HepG2 (cell line): ENCODE data around the gene METAP1D.

Experiments
- CBFB ChIP-seq: sonication (generic); formaldehyde crosslinking; IDR thresholded peaks from 2 replicates; pipeline ENCODE4 v1.4.0; 2020; ENCODE audit warnings: missing genetic modification reagents
- DPF2 ChIP-seq: sonication (generic); formaldehyde crosslinking; IDR thresholded peaks from 2 replicates; pipeline ENCODE4 v1.4.0; 2020; ENCODE audit warnings: mild to moderate bottlenecking, low read depth, missing genetic modification reagents, borderline replicate concordance
- EZH2 ChIP-seq: conservative IDR thresholded peaks from 2 replicates; pipeline ENCODE4 v1.6.1; 2012; ENCODE audit warnings: mild to moderate bottlenecking, low read depth, low read length, moderate library complexity
- HCFC1 ChIP-seq: fragments of 150-350 bp; IDR thresholded peaks from 2 replicates; pipeline ENCODE4 v1.6.1; 2014; ENCODE audit warnings: low read depth, low read length
- MZF1 ChIP-seq: sonication (generic); formaldehyde crosslinking; IDR thresholded peaks from 2 replicates; pipeline ENCODE4 v1.8.1; 2023; ENCODE audit warnings: mild to moderate bottlenecking, missing genetic modification reagents, borderline replicate concordance
- NPAS2 ChIP-seq: sonication (generic); formaldehyde crosslinking; IDR thresholded peaks from 2 replicates; pipeline ENCODE4 v1.8.0; 2022; ENCODE audit warnings: mild to moderate bottlenecking, missing genetic modification reagents, borderline replicate concordance
- SIN3A ChIP-seq: IDR thresholded peaks from 2 replicates; pipeline ENCODE4 v1.6.1; 2011; ENCODE audit warnings: low read depth, mild to moderate bottlenecking, control low read depth, low read length, borderline replicate concordance
- ZNF10 ChIP-seq: sonication (generic); formaldehyde crosslinking; IDR thresholded peaks from 2 replicates; pipeline ENCODE4 v1.4.0; 2020; ENCODE audit warnings: mild to moderate bottlenecking, low read depth, missing genetic modification reagents, borderline replicate concordance
- ZNF607 ChIP-seq: sonication (generic); formaldehyde crosslinking; IDR thresholded peaks from 2 replicates; pipeline ENCODE4 v1.5.1; 2020; ENCODE audit warnings: missing genetic modification reagents, mild to moderate bottlenecking, borderline replicate concordance
- TF ChIP-seq, protein P1 (sequence below): sonication (generic); formaldehyde crosslinking; IDR thresholded peaks from 2 replicates; pipeline ENCODE4 v1.4.0; 2020; ENCODE audit warnings: missing genetic modification reagents
- TF ChIP-seq, protein P2 (sequence below): sonication (generic); formaldehyde crosslinking; conservative IDR thresholded peaks from 2 replicates; pipeline ENCODE4 v1.4.0; 2020; ENCODE audit warnings: missing genetic modification reagents
- TF ChIP-seq, protein P3 (sequence below): sonication (generic); formaldehyde crosslinking; IDR thresholded peaks from 2 replicates; pipeline ENCODE4 v1.5.0; 2020; ENCODE audit warnings: mild to moderate bottlenecking, missing genetic modification reagents, moderate library complexity
- TF ChIP-seq, protein P4 (sequence below): sonication (generic); formaldehyde crosslinking; IDR thresholded peaks from one replicate; pipeline ENCODE4 v1.5.1; 2020; ENCODE audit warnings: mild to moderate bottlenecking, missing genetic modification reagents; ENCODE audit errors: not compliant biosample characterization
- TF ChIP-seq, protein P5 (sequence below): IDR thresholded peaks from 2 replicates; pipeline ENCODE4 v1.6.1; 2012; ENCODE audit warnings: low read length, improper control_type of control experiment

DNA sequence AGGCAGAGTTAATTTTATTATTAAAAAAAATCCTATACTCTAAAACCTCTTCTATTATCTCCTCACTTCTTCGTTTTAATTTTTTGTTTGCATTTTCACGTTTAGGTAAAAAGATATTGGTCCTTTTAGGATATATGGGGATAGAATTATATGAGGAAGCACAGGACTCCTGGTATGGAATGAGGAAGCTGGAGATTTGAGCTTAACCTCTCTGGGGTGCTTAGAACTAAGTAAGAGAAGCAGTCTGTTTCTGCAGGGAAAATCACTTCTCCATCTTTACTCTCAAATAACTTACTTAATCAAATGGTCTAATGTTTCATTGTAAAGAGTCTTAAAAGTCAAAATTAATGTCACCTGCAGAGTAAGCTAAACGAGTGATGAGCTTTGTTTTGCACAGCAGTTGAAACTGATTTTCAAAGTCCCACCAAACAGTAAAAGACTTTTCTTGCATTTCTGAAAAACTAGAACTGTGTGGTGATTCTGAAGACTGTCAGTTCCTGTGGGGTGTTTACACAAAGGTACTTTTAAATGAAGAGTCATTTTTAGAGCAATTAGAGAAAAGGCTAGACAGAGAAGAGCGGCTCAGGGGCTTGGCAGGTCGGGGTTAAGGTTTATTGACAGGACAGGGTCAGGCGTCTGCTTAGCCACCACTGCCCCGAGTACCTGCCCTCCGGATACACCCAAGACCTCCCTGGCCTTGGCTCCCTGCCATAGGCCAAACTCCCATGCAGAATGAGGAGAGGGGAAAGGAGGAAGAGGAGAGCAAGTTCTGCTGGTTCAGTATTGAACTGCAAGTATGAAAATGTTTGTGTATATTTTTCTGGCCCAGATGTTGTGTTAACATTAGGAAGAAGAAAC lies 21.6 kb downstream of the METAP1D start:
- no peak for TF ChIP-seq SIN3A
- TF ChIP-seq, protein P1, sequence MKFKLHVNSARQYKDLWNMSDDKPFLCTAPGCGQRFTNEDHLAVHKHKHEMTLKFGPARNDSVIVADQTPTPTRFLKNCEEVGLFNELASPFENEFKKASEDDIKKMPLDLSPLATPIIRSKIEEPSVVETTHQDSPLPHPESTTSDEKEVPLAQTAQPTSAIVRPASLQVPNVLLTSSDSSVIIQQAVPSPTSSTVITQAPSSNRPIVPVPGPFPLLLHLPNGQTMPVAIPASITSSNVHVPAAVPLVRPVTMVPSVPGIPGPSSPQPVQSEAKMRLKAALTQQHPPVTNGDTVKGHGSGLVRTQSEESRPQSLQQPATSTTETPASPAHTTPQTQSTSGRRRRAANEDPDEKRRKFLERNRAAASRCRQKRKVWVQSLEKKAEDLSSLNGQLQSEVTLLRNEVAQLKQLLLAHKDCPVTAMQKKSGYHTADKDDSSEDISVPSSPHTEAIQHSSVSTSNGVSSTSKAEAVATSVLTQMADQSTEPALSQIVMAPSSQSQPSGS (CRISPR knock-in tag): no peak
- no peak for TF ChIP-seq ZNF607 (CRISPR knock-in tag)
- TF ChIP-seq NPAS2 (CRISPR knock-in tag): no peak
- TF ChIP-seq CBFB (CRISPR knock-in tag): no peak
- TF ChIP-seq, protein P2, sequence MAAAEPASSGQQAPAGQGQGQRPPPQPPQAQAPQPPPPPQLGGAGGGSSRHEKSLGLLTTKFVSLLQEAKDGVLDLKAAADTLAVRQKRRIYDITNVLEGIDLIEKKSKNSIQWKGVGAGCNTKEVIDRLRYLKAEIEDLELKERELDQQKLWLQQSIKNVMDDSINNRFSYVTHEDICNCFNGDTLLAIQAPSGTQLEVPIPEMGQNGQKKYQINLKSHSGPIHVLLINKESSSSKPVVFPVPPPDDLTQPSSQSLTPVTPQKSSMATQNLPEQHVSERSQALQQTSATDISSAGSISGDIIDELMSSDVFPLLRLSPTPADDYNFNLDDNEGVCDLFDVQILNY: no peak
- TF ChIP-seq, protein P3, sequence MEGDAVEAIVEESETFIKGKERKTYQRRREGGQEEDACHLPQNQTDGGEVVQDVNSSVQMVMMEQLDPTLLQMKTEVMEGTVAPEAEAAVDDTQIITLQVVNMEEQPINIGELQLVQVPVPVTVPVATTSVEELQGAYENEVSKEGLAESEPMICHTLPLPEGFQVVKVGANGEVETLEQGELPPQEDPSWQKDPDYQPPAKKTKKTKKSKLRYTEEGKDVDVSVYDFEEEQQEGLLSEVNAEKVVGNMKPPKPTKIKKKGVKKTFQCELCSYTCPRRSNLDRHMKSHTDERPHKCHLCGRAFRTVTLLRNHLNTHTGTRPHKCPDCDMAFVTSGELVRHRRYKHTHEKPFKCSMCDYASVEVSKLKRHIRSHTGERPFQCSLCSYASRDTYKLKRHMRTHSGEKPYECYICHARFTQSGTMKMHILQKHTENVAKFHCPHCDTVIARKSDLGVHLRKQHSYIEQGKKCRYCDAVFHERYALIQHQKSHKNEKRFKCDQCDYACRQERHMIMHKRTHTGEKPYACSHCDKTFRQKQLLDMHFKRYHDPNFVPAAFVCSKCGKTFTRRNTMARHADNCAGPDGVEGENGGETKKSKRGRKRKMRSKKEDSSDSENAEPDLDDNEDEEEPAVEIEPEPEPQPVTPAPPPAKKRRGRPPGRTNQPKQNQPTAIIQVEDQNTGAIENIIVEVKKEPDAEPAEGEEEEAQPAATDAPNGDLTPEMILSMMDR (CRISPR knock-in tag): no peak
- TF ChIP-seq DPF2: no peak
- no peak for TF ChIP-seq HCFC1
- no peak for TF ChIP-seq EZH2
- TF ChIP-seq, protein P4, sequence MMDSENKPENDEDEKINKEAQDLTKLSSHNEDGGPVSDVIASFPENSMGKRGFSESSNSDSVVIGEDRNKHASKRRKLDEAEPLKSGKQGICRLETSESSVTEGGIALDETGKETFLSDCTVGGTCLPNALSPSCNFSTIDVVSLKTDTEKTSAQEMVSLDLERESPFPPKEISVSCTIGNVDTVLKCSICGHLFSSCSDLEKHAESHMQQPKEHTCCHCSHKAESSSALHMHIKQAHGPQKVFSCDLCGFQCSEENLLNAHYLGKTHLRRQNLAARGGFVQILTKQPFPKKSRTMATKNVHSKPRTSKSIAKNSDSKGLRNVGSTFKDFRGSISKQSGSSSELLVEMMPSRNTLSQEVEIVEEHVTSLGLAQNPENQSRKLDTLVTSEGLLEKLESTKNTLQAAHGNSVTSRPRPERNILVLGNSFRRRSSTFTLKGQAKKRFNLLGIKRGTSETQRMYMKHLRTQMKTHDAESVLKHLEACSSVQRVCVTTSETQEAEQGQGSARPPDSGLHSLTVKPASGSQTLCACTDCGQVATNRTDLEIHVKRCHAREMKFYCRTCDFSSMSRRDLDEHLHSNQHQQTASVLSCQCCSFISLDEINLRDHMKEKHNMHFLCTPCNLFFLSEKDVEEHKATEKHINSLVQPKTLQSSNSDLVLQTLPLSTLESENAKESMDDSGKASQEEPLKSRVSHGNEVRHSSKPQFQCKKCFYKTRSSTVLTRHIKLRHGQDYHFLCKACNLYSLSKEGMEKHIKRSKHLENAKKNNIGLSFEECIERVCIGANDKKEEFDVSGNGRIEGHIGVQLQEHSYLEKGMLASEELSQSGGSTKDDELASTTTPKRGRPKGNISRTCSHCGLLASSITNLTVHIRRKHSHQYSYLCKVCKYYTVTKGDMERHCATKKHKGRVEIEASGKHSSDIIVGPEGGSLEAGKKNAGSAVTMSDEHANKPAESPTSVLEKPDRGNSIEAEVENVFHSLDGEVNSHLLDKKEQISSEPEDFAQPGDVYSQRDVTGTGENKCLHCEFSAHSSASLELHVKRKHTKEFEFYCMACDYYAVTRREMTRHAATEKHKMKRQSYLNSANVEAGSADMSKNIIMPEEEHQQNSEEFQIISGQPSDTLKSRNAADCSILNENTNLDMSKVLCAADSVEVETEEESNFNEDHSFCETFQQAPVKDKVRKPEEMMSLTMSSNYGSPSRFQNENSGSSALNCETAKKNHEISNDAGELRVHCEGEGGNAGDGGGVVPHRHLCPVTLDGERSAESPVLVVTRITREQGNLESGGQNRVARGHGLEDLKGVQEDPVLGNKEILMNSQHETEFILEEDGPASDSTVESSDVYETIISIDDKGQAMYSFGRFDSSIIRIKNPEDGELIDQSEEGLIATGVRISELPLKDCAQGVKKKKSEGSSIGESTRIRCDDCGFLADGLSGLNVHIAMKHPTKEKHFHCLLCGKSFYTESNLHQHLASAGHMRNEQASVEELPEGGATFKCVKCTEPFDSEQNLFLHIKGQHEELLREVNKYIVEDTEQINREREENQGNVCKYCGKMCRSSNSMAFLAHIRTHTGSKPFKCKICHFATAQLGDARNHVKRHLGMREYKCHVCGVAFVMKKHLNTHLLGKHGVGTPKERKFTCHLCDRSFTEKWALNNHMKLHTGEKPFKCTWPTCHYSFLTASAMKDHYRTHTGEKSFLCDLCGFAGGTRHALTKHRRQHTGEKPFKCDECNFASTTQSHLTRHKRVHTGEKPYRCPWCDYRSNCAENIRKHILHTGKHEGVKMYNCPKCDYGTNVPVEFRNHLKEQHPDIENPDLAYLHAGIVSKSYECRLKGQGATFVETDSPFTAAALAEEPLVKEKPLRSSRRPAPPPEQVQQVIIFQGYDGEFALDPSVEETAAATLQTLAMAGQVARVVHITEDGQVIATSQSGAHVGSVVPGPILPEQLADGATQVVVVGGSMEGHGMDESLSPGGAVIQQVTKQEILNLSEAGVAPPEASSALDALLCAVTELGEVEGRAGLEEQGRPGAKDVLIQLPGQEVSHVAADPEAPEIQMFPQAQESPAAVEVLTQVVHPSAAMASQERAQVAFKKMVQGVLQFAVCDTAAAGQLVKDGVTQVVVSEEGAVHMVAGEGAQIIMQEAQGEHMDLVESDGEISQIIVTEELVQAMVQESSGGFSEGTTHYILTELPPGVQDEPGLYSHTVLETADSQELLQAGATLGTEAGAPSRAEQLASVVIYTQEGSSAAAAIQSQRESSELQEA: no peak
- TF ChIP-seq MZF1: no peak
- TF ChIP-seq, protein P5, sequence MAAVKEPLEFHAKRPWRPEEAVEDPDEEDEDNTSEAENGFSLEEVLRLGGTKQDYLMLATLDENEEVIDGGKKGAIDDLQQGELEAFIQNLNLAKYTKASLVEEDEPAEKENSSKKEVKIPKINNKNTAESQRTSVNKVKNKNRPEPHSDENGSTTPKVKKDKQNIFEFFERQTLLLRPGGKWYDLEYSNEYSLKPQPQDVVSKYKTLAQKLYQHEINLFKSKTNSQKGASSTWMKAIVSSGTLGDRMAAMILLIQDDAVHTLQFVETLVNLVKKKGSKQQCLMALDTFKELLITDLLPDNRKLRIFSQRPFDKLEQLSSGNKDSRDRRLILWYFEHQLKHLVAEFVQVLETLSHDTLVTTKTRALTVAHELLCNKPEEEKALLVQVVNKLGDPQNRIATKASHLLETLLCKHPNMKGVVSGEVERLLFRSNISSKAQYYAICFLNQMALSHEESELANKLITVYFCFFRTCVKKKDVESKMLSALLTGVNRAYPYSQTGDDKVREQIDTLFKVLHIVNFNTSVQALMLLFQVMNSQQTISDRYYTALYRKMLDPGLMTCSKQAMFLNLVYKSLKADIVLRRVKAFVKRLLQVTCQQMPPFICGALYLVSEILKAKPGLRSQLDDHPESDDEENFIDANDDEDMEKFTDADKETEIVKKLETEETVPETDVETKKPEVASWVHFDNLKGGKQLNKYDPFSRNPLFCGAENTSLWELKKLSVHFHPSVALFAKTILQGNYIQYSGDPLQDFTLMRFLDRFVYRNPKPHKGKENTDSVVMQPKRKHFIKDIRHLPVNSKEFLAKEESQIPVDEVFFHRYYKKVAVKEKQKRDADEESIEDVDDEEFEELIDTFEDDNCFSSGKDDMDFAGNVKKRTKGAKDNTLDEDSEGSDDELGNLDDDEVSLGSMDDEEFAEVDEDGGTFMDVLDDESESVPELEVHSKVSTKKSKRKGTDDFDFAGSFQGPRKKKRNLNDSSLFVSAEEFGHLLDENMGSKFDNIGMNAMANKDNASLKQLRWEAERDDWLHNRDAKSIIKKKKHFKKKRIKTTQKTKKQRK: no peak
- no peak for TF ChIP-seq ZNF10 (CRISPR knock-in tag)
